HFF-Myc (cell line): Measurements from ENCODE around the gene USP31.

Experiments used
- DNase-seq: peaks from one replicate; pipeline ENCODE4 v3.0.0-alpha.2; 2011; ENCODE audit warnings: low read depth; ENCODE audit errors: extremely low read depth
- H3K4me3 ChIP-seq: replicated peaks from 2 replicates; pipeline ENCODE4 v1.5.1; 2011; ENCODE audit warnings: low read depth, mild to moderate bottlenecking, control low read depth, low read length
- TF ChIP-seq, protein P1 (sequence below): IDR thresholded peaks from 2 replicates; pipeline ENCODE4 v1.5.1; 2012; ENCODE audit warnings: mild to moderate bottlenecking, low read depth, low read length, control low read depth; ENCODE audit errors: missing control alignments

The USP31 gene

DNA sequence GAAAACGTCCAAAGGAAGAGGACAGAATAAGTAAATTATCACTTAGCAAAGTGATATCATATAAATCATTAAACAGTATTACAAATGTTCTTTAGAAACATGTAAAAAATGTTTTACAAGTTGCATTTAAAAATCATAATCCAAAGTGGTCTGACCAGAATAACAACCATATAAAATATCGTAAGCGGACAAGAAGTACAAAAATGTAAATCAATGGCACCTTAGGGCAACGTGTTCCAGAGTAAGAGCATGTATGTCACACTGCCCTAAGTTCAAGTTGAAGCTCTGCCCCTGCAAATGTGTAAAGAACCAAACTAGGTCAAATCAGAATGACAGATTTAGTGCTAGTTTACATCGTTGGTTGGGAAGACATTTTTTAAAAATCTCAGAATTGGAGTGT, 11.4 kb downstream of the USP31 start:
- TF ChIP-seq, protein P1, sequence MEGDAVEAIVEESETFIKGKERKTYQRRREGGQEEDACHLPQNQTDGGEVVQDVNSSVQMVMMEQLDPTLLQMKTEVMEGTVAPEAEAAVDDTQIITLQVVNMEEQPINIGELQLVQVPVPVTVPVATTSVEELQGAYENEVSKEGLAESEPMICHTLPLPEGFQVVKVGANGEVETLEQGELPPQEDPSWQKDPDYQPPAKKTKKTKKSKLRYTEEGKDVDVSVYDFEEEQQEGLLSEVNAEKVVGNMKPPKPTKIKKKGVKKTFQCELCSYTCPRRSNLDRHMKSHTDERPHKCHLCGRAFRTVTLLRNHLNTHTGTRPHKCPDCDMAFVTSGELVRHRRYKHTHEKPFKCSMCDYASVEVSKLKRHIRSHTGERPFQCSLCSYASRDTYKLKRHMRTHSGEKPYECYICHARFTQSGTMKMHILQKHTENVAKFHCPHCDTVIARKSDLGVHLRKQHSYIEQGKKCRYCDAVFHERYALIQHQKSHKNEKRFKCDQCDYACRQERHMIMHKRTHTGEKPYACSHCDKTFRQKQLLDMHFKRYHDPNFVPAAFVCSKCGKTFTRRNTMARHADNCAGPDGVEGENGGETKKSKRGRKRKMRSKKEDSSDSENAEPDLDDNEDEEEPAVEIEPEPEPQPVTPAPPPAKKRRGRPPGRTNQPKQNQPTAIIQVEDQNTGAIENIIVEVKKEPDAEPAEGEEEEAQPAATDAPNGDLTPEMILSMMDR, result no peak
- H3K4me3 ChIP-seq, result no peak overlapping the region
- no peak for DNase-seq

DNA sequence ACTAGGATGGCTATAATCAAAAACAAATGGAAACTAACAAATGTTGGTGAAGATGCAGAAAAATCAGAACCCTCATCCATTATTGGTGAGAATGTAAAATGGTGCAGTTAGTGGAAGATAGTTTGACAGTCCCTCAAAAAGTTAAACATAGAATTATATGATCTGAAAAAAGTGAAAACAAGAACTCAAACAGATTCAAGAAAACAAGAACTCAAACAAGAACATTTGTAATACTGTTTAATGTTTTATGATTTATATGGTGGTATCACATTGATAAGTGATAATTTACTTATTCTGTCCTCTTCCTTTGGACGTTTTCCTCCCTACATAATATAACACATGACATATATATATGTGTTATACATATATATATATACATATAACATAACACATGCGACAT, 12.0 kb downstream of the USP31 start:
- TF ChIP-seq, protein P1, result no peak
- no peak for DNase-seq
- H3K4me3 ChIP-seq, result no peak overlapping the region

DNA sequence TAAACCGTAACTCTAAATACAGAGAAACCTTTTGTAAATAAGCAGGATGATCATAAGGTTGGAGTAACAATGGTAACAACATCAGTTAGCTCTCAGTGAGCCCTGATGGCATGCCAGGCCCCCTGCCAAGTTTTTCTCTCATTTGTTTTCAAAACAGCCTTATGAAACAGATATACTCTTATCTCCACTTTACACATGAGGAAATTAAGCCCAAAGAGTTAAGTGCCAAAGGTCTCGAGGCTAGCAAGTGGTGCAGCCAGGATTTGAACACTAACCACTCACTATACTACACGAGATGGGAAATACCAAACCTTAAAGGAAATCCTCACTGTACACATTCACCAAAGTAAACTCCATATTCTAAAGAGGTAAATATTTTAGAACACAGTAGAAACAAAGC, 15.0 kb downstream of the USP31 start:
- no peak for DNase-seq
- TF ChIP-seq, protein P1, result no peak
- H3K4me3 ChIP-seq, result no peak overlapping the region

DNA sequence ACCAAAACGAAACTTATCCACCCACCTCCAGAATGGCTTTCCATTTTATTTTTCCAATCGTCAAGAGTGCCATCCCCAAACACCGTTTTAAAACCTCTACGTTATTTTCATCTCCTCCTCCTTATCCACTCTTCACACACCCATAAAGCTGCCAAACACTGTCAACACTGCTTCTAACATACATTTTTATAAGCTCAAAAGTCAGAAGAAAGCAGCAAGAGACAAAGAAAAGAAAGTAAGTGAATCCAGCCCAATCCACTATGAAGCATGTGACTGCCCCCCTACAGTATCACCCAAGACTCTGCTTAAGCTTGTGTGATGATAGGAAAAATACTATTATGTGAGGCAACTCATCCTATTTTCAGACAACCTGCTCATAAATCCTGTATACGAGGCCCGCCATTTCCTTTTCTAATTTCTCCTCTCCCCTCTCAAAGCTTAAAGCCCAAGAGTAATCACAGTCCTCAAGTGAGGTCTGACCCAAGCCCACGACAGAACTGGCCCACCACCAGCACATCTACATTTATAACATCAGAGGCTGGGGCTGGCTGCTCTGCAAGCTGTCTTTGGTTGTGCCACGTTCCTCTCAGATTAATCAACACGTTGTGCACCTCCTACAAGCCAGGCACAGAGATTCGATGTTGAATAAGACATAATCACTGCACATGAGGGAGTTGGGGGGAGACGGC, 16.3 kb downstream of the USP31 start:
- TF ChIP-seq, protein P1, result no peak

DNA sequence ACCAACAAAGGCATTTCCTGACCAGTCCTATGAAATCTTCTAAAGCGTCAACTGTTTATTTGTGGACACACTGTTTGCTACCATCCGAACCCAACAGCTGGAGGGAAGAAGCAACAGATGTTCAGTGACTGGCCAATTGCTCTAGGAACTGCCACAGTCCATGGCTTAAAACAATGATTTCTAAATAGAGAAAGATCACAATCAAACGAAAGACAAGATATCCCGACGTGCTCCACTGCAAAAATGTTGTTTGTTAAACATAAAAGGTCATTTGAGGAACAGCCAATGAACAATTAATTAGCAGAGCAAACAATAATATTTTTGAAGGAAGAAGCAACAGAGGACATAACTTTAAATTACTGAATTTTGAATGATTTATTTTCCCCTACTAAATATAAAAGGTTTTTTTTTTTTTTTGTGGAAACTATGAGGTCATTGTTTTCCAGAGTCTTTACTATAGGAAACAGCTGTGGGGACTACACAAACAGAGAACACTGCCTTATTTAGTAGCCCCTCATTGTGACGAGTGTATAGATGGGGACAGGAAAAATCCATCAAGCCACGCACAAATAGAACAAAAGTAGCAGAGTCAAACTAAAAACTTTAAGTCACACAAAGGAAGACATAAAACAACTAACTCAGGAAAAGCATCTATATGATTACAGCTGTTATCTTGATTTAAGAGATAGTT, 17.2 kb downstream of the USP31 start:
- DNase-seq, result no peak
- H3K4me3 ChIP-seq, result no peak overlapping the region
- TF ChIP-seq, protein P1, result no peak

More for the DNA sequence above, 16.3 kb downstream of the USP31 start:
- no peak for DNase-seq
- no peak overlapping the region for H3K4me3 ChIP-seq

DNA sequence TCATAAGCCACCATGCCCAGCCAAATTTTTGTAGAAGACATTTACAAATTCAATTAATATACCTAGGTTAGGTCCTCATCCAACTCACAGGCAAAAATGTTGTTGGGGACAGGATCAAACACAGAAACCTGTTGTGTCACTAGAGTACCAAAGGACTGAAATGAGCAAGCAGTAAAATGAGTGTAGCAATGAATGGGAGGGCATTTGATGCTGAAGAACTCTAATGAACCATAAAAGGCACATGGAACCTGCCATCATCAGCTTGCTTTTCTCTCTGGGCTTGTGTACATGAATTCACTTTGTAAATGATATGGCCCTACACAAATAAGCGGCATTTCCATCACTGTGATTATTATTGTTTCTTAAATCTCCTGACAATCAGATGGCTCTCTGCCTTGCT, 17.8 kb downstream of the USP31 start:
- TF ChIP-seq, protein P1, result no peak
- no peak for DNase-seq
- H3K4me3 ChIP-seq, result no peak overlapping the region
